HepG2 (cell line): ENCODE measurements around the gene PAM16. TPM values are rescaled to one million over a fixed set of nuclear protein-coding genes. Genes with fewer than 3 reads are reported as not detected.

Experiments
- CENPT ChIP-seq: sonication (generic); formaldehyde crosslinking; IDR thresholded peaks from 2 replicates; pipeline ENCODE4 v1.8.0; 2022; ENCODE audit warnings: low read depth, mild to moderate bottlenecking, moderate library complexity, missing genetic modification reagents
- IRF2 ChIP-seq: IDR thresholded peaks from 2 replicates; pipeline ENCODE4 v1.6.1; 2018; ENCODE audit warnings: missing genetic modification reagents, missing compliant biosample characterization
- MED8 ChIP-seq: sonication (generic); formaldehyde crosslinking; IDR thresholded peaks from 2 replicates; pipeline ENCODE4 v1.8.1; 2023; ENCODE audit warnings: mild to moderate bottlenecking, missing genetic modification reagents; ENCODE audit not compliant: insufficient replicate concordance
- ONECUT2 ChIP-seq: sonication (generic); formaldehyde crosslinking; IDR thresholded peaks from 2 replicates; pipeline ENCODE4 v1.4.0; 2020; ENCODE audit warnings: missing genetic modification reagents
- REXO4 ChIP-seq: sonication (generic); formaldehyde crosslinking; IDR thresholded peaks from 2 replicates; pipeline ENCODE4 v1.8.0; 2022; ENCODE audit warnings: missing genetic modification reagents, mild to moderate bottlenecking, borderline replicate concordance
- SSRP1 ChIP-seq: IDR thresholded peaks from 2 replicates; pipeline ENCODE4 v1.6.1; 2016; ENCODE audit warnings: control low read depth
- STAG1 ChIP-seq: sonication (generic); formaldehyde crosslinking; IDR thresholded peaks from 2 replicates; pipeline ENCODE4 v1.4.0; 2020; ENCODE audit warnings: missing genetic modification reagents
- YEATS4 ChIP-seq: sonication (generic); formaldehyde crosslinking; IDR thresholded peaks from 2 replicates; pipeline ENCODE4 v1.4.0; 2020; ENCODE audit warnings: missing genetic modification reagents, borderline replicate concordance
- ZNF230 ChIP-seq: sonication (generic); formaldehyde crosslinking; IDR thresholded peaks from 2 replicates; pipeline ENCODE4 v1.4.0; 2020; ENCODE audit warnings: mild to moderate bottlenecking, missing genetic modification reagents
- ZNF367 ChIP-seq: sonication (generic); formaldehyde crosslinking; IDR thresholded peaks from 2 replicates; pipeline ENCODE4 v1.4.0; 2020; ENCODE audit warnings: missing genetic modification reagents, borderline replicate concordance
- ZNF569 ChIP-seq: sonication (generic); formaldehyde crosslinking; IDR thresholded peaks from 2 replicates; pipeline ENCODE4 v1.5.0; 2020; ENCODE audit warnings: mild to moderate bottlenecking, missing genetic modification reagents, moderate library complexity, borderline replicate concordance
- polyA plus RNA-seq, 8 experiments: library from polyadenylated mRNA; depleted of rRNA in 3 of 8; stranded (reverse) in 7 of 8; unstranded in 1 of 8; fragments of >200 nt; fragmentation: Illumina TruSeq in 4 of 8; extraction: Trizol in 4 of 8; gene quantifications; 2 replicates each; pipeline versions ENCODE4 v1.2.1 to v1.2.3, GENCODE V29; 2011 to 2016; ENCODE audit warnings: low read depth in 4 of 8, missing spikeins in 1 of 8, mixed read lengths in 1 of 8; ENCODE audit not compliant: insufficient read depth in 1 of 8
- total RNA-seq, 5 experiments: library from RNA; depleted of rRNA; stranded (reverse); fragments of >200 nt; fragmentation: Illumina TruSeq; extraction: Trizol; gene quantifications; 2 replicates each; pipeline ENCODE4 v1.2.3, GENCODE V29; 2016; ENCODE audit warnings: low read depth in 1 of 5
- TF ChIP-seq, protein P1 (sequence below): sonication (generic); formaldehyde crosslinking; IDR thresholded peaks from 2 replicates; pipeline ENCODE4 v1.4.0; 2020; ENCODE audit warnings: mild to moderate bottlenecking, missing genetic modification reagents
- TF ChIP-seq, protein P2 (sequence below): sonication (generic); formaldehyde crosslinking; IDR thresholded peaks from 2 replicates; pipeline ENCODE4 v1.4.0; 2020; ENCODE audit warnings: mild to moderate bottlenecking, missing genetic modification reagents
- TF ChIP-seq, protein P3 (sequence below): sonication (generic); formaldehyde crosslinking; IDR thresholded peaks from 2 replicates; pipeline ENCODE4 v1.5.0; 2020; ENCODE audit warnings: missing genetic modification reagents, mild to moderate bottlenecking, borderline replicate concordance
- TF ChIP-seq, protein P4 (sequence below): sonication (generic); formaldehyde crosslinking; IDR thresholded peaks from 2 replicates; pipeline ENCODE4 v1.4.0; 2020; ENCODE audit warnings: missing genetic modification reagents
- TF ChIP-seq, protein P5 (sequence below): fragments of 450-650 bp; IDR thresholded peaks from 2 replicates; pipeline ENCODE4 v1.6.1; 2016

Gene PAM16
- total and polyA plus RNA-seq, 2 of the 13 experiments (the other 11 are each of a cell fraction or from before 2014, with no cell fraction given) = 51.5 to 51.8 TPM

DNA sequence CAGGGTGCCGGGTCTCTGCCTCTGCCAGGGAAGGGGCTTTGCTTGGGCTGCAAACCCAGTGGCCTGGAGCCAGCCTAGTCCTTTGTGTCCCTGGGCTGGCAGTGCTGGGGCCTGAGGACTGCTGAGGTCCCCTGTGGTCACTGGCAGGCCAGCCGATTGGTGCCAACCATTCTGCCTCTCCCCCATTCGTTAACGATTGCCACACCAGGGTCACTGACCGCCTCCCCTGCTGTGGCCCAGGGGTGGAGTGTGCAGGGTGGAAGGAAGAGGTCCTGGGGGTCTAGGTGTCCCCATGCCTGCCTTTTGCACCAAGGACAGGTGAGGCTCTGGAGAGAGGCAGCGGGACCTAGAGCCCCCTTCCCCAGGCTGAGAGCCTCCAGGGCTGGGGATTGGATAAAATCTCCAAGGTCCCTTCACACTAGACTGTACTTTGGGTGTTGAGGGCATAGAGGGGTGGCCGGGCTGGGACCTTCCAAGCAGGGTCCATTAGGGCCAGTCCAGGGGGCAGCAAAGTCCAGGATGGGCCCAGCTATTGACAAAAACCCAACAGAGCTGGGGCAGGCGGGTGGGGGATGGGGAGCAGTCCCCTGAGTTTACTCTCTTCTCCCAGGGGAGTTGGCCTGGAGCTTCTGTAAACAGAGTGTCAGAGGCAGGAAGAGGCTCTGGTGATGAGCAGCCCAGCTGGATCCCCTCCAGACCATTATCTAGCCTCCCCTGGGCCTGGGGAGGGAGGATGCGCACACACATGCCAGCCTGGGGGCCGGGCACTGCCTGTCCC lies 21.6 kb upstream of the PAM16 start (continued):
- TF ChIP-seq, protein P1, sequence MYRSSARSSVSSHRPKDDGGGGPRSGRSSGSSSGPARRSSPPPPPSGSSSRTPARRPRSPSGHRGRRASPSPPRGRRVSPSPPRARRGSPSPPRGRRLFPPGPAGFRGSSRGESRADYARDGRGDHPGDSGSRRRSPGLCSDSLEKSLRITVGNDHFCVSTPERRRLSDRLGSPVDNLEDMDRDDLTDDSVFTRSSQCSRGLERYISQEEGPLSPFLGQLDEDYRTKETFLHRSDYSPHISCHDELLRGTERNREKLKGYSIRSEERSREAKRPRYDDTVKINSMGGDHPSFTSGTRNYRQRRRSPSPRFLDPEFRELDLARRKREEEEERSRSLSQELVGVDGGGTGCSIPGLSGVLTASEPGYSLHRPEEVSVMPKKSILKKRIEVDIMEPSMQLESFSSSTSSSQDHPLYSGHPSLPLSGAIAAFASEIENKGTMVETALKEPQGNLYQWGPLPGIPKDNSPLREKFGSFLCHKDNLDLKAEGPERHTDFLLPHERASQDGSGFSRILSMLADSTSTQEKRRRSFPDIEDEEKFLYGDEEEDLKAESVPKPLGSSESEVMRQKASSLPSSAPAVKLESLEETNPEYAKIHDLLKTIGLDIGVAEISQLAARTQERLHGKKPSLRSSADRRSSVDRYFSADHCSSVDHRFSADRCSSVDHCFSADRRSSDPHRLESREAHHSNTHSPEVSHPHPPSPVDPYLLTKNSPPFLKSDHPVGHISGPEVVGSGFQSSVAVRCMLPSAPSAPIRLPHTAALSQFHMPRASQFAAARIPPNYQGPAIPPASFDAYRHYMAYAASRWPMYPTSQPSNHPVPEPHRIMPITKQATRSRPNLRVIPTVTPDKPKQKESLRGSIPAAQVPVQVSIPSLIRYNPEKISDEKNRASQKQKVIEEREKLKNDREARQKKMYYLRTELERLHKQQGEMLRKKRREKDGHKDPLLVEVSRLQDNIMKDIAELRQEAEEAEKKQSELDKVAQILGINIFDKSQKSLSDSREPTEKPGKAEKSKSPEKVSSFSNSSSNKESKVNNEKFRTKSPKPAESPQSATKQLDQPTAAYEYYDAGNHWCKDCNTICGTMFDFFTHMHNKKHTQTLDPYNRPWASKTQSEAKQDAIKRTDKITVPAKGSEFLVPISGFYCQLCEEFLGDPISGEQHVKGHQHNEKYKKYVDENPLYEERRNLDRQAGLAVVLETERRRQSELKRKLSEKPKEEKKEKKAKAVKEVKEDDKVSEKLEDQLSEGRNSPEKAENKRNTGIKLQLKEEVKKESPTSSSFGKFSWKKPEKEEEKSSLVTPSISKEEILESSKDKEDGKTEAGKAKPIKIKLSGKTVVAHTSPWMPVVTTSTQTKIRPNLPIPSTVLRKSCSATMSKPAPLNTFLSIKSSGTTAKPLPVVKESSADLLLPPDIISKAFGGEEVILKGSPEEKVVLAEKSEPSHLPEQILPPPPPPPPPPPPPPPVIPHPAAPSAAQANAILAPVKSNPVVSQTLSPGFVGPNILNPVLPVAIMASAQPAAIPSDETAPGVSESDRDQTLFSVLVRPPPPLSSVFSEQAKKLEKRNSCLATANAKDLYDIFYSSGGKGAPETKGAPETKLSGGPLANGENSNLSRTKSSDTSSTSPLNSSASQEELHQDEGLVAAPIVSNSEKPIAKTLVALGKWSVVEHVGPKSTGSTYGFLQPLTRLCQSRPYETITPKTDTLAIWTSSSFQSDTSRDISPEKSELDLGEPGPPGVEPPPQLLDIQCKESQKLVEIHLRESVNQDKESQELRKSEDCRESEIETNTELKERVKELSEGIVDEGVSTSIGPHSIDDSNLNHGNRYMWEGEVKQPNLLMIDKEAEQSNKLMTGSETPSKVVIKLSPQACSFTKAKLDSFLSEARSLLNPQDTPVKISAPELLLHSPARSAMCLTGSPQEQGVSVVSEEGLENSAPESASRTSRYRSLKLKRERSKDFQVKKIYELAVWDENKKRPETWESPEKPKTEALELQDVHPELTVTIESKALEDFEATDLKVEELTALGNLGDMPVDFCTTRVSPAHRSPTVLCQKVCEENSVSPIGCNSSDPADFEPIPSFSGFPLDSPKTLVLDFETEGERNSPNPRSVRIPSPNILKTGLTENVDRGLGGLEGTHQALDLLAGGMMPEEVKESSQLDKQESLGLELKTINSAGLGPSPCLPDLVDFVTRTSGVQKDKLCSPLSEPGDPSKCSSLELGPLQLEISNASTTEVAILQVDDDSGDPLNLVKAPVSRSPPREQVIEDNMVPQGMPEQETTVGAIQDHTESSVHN (CRISPR knock-in tag) = 0 out of 2 replicates have a peak, but pooled peaks have one; percentile 49
- peak; percentile 53; the same call in 1 of the 2 replicates for TF ChIP-seq YEATS4 (CRISPR knock-in tag)
- TF ChIP-seq, protein P2, sequence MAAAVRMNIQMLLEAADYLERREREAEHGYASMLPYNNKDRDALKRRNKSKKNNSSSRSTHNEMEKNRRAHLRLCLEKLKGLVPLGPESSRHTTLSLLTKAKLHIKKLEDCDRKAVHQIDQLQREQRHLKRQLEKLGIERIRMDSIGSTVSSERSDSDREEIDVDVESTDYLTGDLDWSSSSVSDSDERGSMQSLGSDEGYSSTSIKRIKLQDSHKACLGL = no peak
- TF ChIP-seq SSRP1 = no peak
- no peak for TF ChIP-seq ZNF569 (CRISPR knock-in tag)
- no peak for TF ChIP-seq REXO4 (CRISPR knock-in tag)
- TF ChIP-seq CENPT = no peak
- TF ChIP-seq ONECUT2 = no peak
- peak; percentile 28; the same call in 1 of the 2 replicates for TF ChIP-seq STAG1 (CRISPR knock-in tag)
- TF ChIP-seq, protein P3, sequence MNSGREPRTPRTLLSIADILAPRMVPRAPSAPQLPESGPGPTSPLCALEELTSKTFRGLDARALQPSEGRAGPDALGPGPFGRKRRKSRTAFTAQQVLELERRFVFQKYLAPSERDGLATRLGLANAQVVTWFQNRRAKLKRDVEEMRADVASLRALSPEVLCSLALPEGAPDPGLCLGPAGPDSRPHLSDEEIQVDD (CRISPR knock-in tag) = no peak
- TF ChIP-seq, protein P4, sequence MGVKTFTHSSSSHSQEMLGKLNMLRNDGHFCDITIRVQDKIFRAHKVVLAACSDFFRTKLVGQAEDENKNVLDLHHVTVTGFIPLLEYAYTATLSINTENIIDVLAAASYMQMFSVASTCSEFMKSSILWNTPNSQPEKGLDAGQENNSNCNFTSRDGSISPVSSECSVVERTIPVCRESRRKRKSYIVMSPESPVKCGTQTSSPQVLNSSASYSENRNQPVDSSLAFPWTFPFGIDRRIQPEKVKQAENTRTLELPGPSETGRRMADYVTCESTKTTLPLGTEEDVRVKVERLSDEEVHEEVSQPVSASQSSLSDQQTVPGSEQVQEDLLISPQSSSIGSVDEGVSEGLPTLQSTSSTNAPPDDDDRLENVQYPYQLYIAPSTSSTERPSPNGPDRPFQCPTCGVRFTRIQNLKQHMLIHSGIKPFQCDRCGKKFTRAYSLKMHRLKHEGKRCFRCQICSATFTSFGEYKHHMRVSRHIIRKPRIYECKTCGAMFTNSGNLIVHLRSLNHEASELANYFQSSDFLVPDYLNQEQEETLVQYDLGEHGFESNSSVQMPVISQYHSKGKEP = no peak
- 0 out of 2 replicates have a peak, but pooled peaks have one; percentile 52 for TF ChIP-seq ZNF230 (CRISPR knock-in tag)
- no peak for TF ChIP-seq IRF2 (CRISPR knock-in tag)
- TF ChIP-seq, protein P5, sequence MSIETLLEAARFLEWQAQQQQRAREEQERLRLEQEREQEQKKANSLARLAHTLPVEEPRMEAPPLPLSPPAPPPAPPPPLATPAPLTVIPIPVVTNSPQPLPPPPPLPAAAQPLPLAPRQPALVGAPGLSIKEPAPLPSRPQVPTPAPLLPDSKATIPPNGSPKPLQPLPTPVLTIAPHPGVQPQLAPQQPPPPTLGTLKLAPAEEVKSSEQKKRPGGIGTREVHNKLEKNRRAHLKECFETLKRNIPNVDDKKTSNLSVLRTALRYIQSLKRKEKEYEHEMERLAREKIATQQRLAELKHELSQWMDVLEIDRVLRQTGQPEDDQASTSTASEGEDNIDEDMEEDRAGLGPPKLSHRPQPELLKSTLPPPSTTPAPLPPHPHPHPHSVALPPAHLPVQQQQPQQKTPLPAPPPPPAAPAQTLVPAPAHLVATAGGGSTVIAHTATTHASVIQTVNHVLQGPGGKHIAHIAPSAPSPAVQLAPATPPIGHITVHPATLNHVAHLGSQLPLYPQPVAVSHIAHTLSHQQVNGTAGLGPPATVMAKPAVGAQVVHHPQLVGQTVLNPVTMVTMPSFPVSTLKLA = no peak
- no peak for TF ChIP-seq MED8
- no peak for TF ChIP-seq ZNF367 (CRISPR knock-in tag)
